SK-N-SH treated with all-trans-retinoic acid at 6 μM for 48 hours (cell line): ENCODE data around the gene KLHL26.

ENCODE experiments used
- ARNTL ChIP-seq: fragments of 450-650 bp; formaldehyde crosslinking; IDR thresholded peaks from 2 replicates; pipeline ENCODE4 v1.5.0; 2020; ENCODE audit warnings: low read depth, mild to moderate bottlenecking, moderate library complexity, borderline replicate concordance
- CSDC2 ChIP-seq: fragments of 250-450 bp; sonication (Bioruptor Pico); IDR thresholded peaks from 2 replicates; pipeline ENCODE4 v1.5.0; 2020; ENCODE audit warnings: mild to moderate bottlenecking, moderate library complexity
- GLIS3 ChIP-seq: fragments of 250-450 bp; sonication (Bioruptor Pico); IDR thresholded peaks from 2 replicates; pipeline ENCODE4 v1.5.0; 2020; ENCODE audit warnings: mild to moderate bottlenecking, moderate library complexity
- ISL1 ChIP-seq: fragments of 250-450 bp; sonication (Bioruptor Pico); IDR thresholded peaks from 2 replicates; pipeline ENCODE4 v2.1.2; 2022; ENCODE audit warnings: mild to moderate bottlenecking, moderate library complexity
- RARB ChIP-seq: fragments of 250-450 bp; sonication (Bioruptor Pico); IDR thresholded peaks from 2 replicates; pipeline ENCODE4 v1.8.0; 2021; ENCODE audit warnings: mild to moderate bottlenecking, moderate library complexity
- TCF4 ChIP-seq: fragments of 250-450 bp; sonication (Bioruptor Pico); IDR thresholded peaks from 2 replicates; pipeline ENCODE4 v1.8.0; 2021; ENCODE audit warnings: mild to moderate bottlenecking, moderate library complexity, borderline replicate concordance
- TOX ChIP-seq: fragments of 250-450 bp; sonication (Bioruptor Pico); IDR thresholded peaks from 2 replicates; pipeline ENCODE4 v1.8.0; 2021; ENCODE audit warnings: mild to moderate bottlenecking, moderate library complexity, borderline replicate concordance
- ZFP3 ChIP-seq: fragments of 250-450 bp; sonication (Bioruptor Pico); IDR thresholded peaks from 2 replicates; pipeline ENCODE4 v1.5.0; 2020; ENCODE audit warnings: mild to moderate bottlenecking, moderate library complexity
- ZNF70 ChIP-seq: fragments of 450-650 bp; formaldehyde crosslinking; IDR thresholded peaks from 2 replicates; pipeline ENCODE4 v1.5.0; 2020; ENCODE audit warnings: mild to moderate bottlenecking, moderate library complexity
- ZNF8 ChIP-seq: fragments of 450-650 bp; formaldehyde crosslinking; IDR thresholded peaks from 2 replicates; pipeline ENCODE4 v1.5.0; 2020; ENCODE audit warnings: mild to moderate bottlenecking, moderate library complexity
- TF ChIP-seq, protein P1 (sequence below): fragments of 250-450 bp; sonication (Bioruptor Pico); IDR thresholded peaks from 2 replicates; pipeline ENCODE4 v1.5.0; 2020; ENCODE audit warnings: mild to moderate bottlenecking, moderate library complexity
- TF ChIP-seq, protein P2 (sequence below): fragments of 250-450 bp; sonication (Bioruptor Pico); IDR thresholded peaks from 2 replicates; pipeline ENCODE4 v1.8.0; 2020; ENCODE audit warnings: mild to moderate bottlenecking, moderate library complexity, borderline replicate concordance

DNA sequence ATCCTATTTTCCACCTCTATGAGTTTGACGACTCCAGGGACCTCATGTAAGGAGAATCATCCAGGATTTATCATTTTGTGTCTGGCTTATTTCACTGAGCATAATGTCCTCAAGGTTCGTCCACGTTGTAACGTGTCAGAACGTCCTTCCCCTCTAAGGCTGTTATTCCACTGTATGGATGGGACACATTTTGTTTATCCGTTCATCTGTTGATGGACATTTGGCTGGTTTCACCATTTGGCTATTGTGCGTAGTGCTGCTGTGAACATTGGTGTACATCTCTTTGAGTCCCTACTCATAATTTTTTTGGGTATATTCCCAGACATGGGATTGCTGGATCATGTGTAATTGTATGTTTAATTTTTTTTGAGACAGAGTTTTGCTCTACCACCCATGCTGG lies 68.1 kb downstream of the KLHL26 start:
- TF ChIP-seq ZFP3 (no peak), ISL1 (no peak), GLIS3 (CRISPR knock-in tag) (no peak), ARNTL (CRISPR knock-in tag) (no peak), RARB (CRISPR knock-in tag) (no peak), ZNF70 (CRISPR knock-in tag) (no peak), TCF4 (CRISPR knock-in tag) (no peak), CSDC2 (no peak), TOX (CRISPR knock-in tag) (no peak), ZNF8 (no peak)
- TF ChIP-seq, protein P1, sequence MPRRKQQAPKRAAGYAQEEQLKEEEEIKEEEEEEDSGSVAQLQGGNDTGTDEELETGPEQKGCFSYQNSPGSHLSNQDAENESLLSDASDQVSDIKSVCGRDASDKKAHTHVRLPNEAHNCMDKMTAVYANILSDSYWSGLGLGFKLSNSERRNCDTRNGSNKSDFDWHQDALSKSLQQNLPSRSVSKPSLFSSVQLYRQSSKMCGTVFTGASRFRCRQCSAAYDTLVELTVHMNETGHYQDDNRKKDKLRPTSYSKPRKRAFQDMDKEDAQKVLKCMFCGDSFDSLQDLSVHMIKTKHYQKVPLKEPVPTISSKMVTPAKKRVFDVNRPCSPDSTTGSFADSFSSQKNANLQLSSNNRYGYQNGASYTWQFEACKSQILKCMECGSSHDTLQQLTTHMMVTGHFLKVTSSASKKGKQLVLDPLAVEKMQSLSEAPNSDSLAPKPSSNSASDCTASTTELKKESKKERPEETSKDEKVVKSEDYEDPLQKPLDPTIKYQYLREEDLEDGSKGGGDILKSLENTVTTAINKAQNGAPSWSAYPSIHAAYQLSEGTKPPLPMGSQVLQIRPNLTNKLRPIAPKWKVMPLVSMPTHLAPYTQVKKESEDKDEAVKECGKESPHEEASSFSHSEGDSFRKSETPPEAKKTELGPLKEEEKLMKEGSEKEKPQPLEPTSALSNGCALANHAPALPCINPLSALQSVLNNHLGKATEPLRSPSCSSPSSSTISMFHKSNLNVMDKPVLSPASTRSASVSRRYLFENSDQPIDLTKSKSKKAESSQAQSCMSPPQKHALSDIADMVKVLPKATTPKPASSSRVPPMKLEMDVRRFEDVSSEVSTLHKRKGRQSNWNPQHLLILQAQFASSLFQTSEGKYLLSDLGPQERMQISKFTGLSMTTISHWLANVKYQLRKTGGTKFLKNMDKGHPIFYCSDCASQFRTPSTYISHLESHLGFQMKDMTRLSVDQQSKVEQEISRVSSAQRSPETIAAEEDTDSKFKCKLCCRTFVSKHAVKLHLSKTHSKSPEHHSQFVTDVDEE, result no peak
- TF ChIP-seq, protein P2, sequence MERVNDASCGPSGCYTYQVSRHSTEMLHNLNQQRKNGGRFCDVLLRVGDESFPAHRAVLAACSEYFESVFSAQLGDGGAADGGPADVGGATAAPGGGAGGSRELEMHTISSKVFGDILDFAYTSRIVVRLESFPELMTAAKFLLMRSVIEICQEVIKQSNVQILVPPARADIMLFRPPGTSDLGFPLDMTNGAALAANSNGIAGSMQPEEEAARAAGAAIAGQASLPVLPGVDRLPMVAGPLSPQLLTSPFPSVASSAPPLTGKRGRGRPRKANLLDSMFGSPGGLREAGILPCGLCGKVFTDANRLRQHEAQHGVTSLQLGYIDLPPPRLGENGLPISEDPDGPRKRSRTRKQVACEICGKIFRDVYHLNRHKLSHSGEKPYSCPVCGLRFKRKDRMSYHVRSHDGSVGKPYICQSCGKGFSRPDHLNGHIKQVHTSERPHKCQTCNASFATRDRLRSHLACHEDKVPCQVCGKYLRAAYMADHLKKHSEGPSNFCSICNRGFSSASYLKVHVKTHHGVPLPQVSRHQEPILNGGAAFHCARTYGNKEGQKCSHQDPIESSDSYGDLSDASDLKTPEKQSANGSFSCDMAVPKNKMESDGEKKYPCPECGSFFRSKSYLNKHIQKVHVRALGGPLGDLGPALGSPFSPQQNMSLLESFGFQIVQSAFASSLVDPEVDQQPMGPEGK, result no peak
